GM18907 (cell line): ENCODE data around the gene FIS1.
"Not testable (repeated sequence)": the region's sequence is repeated elsewhere in the genome, so short reads cannot be mapped to it uniquely, and the experiment has no call there.

ENCODE experiments used
- ATAC-seq: cut with Tn5 transposase; IDR thresholded peaks from one replicate; pipeline ENCODE4 v1.9.1; 2021; ENCODE audit warnings: mild to moderate bottlenecking, moderate library complexity; ENCODE audit not compliant: unreplicated experiment

The FIS1 gene

DNA sequence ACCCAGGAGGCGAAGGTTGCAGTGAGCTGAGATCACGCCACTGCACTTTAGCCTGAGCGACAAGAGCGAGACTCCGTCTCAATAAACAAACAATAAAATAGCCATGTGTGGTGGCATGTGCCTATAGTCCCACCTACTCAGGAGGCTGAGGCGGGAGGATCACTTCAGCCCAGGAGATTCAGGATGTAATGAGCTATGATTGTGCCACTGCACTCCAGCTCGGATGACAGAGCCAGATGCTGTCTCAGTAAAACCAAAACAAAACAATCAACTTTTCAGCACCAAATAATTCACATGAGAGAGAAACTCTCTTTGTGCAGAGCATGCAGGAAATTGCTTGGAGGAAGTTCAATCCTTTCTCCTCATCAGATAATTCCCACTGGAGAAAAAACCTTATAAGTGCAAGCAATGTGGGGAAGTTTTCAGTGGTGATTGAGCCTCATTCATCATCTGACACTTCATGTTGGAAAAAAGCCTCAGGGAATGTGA, 13.4 kb upstream of the FIS1 start:
- ATAC-seq, result no peak

DNA sequence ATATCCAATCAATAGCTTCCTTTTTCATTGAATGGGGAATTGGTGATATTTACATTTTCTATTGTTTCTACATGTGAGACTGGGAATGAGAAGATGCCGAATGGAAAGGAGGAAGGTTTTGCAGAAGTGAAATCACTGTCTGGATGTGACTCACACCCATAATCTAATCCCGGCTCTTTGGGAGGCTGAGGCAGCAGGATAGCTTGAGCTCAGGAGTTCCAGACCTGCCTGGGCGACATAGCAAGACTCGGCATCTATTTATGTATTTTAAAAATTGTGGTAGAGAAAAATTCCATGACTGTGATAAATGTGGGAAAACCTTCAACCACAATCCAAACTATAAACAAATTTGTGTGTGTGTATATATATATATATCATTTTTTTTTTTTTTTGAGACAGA, 10.9 kb upstream of the FIS1 start:
- no peak for ATAC-seq

DNA sequence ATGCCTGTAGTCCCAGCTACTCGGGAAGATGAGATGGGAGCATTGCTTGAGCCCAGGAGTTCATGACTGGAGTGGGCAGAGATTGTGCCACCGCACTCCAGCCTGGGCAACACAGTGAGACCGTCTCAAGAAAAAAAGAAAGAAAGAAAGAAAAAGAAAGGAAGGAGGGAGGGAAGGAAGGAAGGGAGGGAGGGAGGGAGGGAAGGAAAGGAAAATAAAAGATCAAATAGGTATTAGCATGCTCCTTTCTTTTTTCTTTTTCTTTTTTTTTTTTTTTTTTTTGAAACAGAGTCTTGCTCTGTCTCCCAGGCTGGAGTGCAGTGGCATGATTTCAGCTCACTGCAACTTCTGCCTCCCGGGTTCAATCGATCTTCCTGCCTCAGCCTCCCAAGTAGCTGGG, 8.3 kb upstream of the FIS1 start:
- ATAC-seq, result not testable (repeated sequence)

DNA sequence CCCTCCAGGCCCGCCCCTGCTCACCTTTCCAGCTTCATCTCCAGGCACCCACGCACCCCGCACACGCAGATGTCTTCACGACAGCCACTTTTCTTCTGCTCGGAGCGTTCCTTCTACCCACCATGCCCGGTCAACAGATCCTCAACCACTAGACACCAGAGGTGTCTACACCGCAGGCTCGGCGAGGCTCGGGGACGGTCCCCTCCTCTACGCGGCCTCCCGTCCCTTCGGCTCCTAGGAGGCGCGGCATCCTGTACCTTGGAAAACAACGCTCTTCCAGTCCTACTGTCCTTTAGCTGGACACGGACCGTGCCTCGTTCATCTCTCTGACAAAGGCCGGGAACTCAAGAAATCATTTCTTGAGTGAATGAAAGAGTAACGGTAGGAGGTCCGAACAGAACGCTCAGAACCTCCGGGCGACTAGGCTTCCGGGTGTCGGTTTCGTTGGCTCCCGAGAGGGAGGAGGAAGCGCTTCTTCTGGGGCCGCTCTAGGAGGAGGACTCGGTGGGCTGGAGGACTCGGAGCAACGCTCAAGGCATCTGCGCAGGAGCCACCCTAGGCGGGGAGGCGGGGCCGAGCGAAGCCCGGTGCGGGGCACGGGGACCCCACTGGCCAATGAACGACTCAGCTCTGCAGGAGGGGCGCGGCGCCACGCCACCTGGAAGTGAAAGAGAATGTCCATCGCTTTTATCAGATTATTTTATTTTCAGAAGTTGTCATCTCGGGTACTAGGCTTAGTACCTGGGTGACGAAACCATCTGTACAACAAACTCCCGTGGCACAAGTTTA, 7.2 kb upstream of the FIS1 start:
- ATAC-seq, result peak; percentile 97

DNA sequence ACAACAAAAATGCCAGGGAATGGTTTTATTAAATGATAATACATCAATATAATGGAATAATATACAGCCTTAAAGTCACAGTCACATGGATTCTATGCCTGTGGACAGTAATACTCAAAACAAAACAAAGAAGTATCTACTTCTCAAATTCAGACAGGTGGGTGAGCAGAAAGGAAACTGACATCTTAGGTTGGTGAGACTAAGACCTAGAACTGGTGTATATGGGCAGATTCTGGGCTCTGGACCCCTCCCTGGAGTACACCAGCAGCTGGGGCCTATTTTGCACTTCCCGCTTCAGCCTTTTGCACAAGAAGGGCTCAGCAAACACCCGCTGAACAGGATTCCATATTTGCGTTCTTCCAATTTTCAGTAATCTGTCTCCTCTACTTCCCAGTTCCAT, 5.4 kb upstream of the FIS1 start:
- ATAC-seq, result no peak

DNA sequence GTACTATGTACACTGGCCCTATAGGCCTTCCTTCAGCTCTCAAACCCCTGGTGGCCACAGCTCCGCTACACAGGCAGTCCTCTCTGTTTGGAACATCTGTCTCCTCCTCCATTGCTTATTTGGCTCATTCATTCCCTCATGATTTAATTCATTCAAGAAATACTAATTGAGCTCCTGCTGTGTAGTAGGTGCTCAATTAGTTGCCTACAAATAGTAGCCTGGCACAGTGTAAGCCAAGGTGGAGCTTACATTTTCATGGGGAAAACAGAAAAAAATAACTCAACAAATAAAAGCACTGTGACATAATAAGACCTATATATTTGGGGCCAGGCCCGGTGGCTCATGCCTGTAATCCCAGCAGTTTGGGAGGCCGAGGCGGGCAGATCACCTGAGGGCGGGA, 3.4 kb upstream of the FIS1 start:
- ATAC-seq, result no peak

DNA sequence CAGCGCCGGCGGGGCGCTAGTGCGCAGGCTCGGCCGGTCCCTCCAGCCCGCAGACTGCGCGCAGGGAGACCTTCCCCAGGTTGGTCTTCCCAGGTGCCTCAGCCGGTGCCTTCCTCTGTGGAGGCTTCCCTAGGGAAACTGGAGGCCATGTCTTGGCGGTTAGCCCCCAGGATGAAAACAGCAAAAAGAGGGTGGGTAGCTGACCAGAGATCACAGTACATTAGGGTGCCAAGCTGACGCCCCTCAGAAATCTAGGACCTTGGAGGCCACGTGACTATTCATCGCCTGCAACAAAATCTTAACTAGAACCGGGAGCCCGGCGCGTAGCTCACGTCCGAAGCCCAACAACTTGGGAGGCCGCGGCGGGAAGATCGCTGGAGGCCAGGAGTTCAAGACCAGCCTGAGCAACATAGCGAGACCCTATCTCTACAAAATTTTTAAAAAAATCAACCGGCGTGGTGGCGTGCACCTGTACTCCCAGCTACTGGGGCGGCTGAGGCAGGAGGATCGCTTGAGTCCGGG, 327 bp upstream of the FIS1 start:
- ATAC-seq, result no peak

DNA sequence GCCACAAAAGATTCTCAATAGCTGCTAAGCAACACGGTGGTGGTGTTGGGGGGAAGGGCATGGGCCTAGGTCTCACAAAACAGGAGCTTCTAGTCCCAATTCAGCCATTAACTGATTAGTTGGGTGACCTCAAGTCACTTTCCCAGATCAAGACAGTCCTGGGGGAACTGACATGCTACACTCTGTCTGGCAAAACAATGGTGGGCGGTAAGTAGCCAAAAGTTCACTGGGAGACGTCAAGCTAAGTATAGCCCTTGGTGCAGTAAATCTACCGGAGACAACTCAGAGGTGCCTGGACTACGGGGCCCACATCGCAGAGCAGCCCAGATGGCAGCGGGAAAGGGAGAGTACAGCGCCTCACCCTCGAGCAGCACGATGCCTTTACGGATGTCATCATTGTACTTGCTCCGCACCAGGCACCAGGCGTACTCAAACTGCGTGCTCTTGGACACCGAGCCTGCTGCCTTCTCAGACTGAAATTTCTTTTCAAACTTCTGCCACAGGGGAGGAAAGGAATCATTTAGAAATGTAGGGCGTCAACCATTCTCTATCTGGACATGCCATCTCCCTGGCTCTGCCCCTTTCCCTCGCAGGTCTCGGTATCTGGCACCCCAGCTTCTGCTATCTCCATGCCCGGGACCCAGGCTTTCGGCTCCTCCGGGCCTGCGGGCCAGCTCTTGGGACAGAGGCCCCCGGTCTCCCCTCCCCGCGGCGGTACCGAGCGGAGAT, 1.1 kb downstream of the FIS1 start:
- ATAC-seq, result no peak

DNA sequence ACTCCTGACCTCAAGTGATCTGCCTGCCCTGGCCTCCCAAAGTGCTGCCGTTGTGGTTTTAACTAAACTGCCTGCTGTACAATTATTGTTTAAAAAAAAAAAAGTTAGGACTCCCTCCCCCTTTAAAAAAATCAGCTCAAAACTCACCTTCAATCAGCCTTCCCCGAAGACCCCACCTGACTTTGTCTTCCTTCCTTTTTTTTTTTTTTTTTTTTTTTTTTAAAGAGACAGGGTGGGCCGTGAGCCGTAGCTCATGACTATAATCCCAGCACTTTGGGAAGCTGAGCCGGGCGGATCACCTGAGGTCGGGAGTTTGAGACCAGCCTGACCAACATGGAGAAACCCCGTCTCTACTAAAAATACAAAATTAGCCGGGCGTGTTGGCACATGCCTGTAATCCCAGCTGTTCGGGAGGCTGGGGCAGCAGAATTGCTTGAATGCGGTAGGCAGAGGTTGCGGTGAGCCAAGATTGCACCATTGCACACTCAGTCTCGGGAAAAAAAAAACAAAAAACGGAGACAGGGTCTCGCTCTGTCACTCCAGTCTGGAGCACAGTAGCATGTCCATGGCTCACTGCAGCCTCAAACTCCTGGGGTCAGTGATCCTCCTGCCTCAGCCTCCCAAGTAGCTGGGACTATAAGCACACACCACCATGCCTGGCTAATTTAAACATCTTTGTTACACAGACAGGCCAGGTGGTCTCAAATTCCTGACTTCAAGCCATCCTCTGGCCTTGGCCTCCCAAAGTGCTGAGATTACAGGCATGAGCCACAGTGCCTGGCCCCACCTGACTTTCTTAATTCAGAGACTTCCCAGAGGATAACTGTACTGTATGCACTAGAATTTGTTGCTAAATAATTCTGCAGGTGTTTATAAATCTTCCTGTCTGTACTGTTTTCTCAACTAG, 3.2 kb downstream of the FIS1 start:
- no peak for ATAC-seq

DNA sequence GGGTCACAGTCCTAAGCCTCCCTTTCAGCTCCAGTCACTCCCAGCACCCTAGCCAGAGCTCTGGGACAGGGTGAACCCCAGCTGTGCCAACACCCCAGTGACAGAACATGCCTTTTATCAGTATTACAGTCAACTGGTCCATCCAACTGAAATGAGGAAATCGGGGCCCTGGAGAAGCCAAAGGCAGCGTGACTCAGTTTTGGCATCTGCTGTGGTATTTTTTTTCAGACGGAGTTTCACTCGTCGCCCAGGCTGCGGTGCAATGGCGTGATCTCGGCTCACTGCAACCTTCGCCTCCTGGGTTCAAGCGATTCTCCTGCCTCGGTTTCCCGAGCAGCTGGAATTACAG, 3.9 kb downstream of the FIS1 start:
- ATAC-seq, result no peak

DNA sequence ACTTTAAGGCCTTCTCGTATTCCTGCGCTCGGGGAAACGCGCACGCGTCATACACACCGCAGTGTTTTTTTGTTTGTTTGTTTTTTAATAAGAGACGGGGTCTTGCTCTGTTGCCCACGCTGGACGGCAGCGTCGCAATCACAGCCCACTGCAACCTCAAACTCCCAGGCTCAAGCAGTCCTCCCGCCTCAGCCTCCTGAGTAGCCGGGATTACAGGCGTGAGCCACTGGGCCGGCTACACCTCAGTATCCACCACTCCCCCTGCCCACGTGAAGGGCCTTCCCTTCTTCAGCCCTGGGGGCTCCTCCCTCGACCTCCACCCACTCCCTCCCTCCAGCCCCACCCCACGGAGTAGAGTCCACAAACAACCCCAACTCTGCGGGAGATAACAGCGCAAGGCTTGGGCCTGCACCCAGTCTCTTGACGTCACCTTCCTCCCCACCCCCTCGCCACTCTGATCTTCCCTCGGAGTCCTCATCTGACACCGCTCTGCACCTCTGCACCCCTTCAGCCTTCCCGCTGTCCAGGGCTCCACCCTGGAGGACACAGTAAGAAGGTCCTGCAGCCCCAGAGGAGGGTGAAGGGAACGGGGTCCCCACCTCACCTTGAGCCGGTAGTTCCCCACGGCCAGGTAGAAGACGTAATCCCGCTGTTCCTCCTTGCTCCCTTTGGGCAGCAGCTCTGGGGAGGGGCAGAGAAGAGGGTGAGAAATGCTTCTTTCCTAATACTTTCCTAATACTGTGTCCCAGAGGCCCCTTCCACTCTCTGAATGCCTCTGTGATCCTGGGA, 4.5 kb downstream of the FIS1 start:
- ATAC-seq, result no peak

DNA sequence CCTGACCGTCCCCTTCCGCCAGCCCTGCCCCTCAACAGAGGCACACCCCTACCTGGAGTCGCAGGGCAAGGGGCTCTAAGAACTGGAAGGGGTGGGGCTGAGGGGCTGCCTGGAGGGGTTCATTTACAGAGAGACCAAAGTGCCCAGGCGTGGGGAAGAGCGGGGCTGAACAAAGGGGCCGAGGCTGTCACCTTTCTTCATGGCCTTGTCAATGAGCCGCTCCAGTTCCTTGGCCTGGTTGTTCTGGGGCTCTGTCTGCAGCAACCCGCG, 5.0 kb downstream of the FIS1 start:
- no peak for ATAC-seq

DNA sequence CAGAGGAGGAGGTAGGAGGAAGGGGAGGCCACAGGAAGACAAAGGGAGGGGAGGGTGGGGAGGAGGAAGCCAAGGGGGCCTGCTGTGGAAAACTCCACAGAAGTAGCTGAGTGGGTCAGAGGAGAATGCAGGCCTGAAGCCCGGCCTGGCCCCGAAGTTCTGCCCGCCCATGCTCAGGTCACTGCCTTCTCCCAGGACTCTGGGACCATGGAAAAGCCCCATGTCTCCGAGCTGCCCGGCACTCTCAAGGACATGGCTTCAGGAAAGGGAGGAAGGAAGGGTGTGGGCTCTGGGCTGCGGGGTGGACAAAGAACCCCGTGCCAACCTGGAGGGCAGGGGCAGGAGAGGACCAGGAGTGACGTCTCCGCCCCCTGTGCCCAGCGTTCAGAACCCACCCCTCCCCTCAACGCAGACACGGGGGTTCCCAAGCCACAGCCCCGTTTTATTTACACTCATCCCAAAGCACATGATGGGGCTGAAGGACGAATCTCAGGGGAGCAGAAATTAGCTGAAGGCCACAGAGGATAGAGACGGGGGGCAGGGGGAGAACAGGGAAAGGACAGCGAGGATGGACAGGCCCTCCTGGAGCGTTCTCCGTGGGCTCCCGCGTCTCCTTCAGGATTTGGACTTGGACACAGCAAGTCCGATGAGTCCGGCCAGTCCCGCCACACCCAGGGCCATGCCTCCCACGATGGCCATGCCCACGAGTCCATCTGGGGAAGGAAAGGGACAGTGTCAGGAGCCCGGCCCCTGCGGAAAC, 5.5 kb downstream of the FIS1 start:
- no peak for ATAC-seq

DNA sequence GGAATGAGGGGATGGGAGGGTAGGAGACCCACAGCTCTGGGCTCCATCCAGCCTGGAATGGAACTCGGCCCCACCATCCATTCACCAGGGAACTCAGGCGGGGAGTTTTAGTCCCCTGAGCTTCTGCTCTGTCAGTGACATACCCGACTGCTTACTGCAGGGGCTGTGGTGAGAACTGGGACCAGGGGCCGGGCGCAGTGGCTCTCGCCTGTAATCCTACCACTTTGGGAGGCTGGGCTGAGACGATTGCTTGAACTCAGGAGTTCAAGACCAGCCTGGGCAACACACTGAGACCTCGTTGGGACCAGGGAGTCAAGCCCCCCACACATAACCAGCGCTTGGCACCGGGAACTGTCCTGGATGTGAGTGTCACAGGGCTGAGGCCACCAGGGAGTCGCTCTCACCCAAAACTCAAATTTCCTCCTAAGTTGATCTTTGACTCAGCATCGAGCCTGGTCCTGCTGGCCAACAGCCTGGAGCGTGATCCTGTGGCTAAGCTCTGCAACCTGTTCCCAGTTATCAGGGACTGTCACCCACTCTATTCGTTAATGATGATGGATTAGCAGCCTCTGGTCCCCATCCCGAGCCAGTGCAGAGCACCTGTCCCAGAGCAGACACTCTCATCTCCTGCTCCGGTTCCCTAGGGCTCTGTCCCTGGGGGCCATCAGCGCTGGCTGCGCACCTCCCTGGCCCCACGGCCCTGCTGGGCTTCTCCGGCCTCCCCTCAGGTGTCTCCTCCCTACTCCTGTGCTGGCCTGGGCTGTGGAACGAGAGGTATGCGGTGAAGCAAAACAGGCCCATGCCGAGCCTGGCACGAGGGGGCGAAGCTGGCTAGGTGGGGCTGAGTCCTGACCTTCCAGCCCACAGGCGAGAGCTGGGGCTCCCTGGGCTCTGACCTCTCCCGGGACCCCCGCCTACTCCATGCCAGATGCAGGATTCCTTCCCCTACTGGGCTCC, 6.4 kb downstream of the FIS1 start:
- no peak for ATAC-seq

DNA sequence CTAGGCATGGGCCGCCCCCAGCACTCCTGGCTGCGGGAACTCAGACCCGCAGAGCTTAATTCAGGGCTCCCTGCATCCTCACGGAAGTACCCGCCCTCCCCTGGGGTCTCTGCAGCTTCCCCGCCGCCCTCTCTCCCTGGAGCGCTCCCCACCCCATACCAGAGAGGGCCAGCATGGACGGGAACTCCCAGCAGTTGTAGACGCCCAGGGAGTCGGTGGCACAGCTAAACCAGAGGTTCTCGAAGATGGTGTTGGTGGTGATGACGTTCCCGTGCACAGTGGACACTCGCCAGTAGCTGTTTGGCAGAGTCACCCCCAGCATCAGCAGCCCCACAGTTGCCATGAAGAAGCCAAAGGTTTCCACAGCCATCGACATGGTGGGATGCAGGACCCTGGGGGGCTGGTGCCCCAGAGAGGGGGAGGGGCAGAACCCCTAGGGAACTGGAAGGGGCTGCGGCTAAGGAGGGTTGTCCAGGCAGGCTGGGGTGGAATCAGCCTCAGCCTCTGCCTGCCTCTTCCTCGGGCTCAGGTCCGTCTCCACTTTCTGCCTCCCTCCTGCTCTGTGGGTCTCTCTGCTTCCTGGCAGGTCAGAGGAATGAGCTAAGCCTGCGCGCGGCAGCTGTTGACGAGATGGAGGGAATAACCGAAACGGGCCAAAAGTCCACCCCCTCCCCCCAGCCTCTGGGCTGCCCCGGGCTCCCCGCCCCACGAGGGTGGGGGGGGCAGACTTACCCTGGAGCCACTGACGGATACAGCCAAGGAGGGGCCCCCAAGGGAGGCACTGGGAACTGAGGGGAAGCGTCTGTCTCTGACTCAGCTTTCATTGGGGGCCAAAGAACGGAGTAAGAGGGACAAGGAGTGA, 7.4 kb downstream of the FIS1 start, which contains the start of gene CLDN15:
TSS of gene CLDN15 (minus strand) at position 597 of the 862 bp plus-strand sequence. CDS start at position 376, 221 bp downstream.
- ATAC-seq, result no peak

DNA sequence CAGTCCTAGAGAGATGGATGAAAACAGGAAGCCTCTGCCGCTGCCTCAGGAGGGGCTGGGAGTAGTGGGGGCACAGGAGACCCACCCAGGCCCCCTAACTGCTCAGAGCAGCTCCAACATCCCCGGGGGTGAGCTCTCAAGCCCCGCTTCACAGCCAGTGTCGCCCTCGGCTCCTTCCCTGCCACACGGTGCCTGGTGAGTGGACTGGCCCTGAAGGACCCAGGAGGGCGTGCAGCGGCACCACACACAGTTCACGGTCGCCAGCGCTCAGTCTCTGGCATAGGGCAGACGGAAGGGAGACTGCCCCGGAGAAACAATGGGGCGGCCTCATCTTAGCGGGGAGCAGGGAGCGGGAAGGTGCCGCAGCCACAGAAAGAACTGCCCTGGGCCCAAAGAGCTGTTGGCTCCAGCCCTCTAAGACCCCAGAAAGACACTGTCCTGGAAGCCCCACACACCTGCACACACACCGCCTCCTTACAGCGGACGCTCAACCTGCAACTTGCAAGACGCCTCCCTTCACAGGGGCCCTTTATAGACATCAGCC, 8.5 kb downstream of the FIS1 start:
- no peak for ATAC-seq

DNA sequence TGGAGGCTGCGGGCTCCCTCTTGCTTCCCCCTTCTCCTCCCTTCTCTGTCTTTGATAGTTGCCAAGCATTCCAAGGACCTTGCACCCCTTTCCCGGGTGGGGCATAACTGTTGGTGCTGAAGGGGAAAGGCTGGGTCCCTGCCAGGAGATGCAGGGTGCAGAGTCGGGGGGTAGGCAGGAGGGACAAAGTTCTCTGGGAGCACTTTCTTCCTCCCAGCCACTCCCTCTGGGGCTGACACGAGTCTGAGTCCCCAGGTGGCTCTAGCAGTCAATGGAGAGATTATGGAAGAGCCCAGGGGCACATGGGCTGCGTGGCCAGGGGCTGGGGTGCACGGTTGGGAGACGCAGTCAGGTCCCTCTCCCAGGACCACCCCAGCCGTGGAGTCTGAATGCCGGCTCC, 9.4 kb downstream of the FIS1 start:
- no peak for ATAC-seq
